Activated T-cell treated with anti-CD3 and anti-CD28 coated beads for 24 hours (primary cell): Measurements from ENCODE around the gene KSR1.
"Not testable (repeated sequence)": the region's sequence is repeated elsewhere in the genome, so short reads cannot be mapped to it uniquely, and the experiment has no call there.

ENCODE experiments used
- DNase-seq: peaks from one replicate; pipeline ENCODE4 v3.0.0-alpha.2; 2020; ENCODE audit warnings: low read depth

Gene KSR1

GRCh38 chr17:27455914-27456680 is at the start of gene KSR1:
TSS of gene KSR1 (plus strand) at chr17:27456448. CDS start at chr17:27456644, 196 bp downstream.
- peak; percentile 74 for DNase-seq

GRCh38 chr17:27407916-27408864 is 48.1 kb upstream of the KSR1 start:
- DNase-seq = no peak

- no peak for DNase-seq
Observed at GRCh38 chr17:27408891-27409290, 47.4 kb upstream of the KSR1 start.

GRCh38 chr17:27412158-27412557 is 44.1 kb upstream of the KSR1 start:
- DNase-seq = not testable (repeated sequence)

- DNase-seq = no peak
Observed at GRCh38 chr17:27413315-27413714, 42.9 kb upstream of the KSR1 start.

- DNase-seq = no peak
Observed at GRCh38 chr17:27413792-27414191, 42.5 kb upstream of the KSR1 start.

- no peak for DNase-seq
Observed at GRCh38 chr17:27414271-27414670, 42.0 kb upstream of the KSR1 start.

GRCh38 chr17:27414694-27415093 is 41.6 kb upstream of the KSR1 start:
- no peak for DNase-seq

GRCh38 chr17:27415120-27415795 is 41.0 kb upstream of the KSR1 start:
- DNase-seq = no peak

GRCh38 chr17:27417596-27418365 is 38.5 kb upstream of the KSR1 start:
- no peak for DNase-seq

GRCh38 chr17:27418366-27418615 is 38.0 kb upstream of the KSR1 start:
- no peak for DNase-seq

GRCh38 chr17:27419156-27419555 is 37.1 kb upstream of the KSR1 start:
- no peak for DNase-seq

GRCh38 chr17:27420211-27420950 is 35.9 kb upstream of the KSR1 start:
- no peak for DNase-seq

- DNase-seq = no peak
Observed at GRCh38 chr17:27421111-27421510, 35.1 kb upstream of the KSR1 start.

GRCh38 chr17:27421626-27422025 is 34.6 kb upstream of the KSR1 start:
- not testable (repeated sequence) for DNase-seq

GRCh38 chr17:27422601-27423000 is 33.6 kb upstream of the KSR1 start:
- no peak for DNase-seq

- DNase-seq = no peak
Observed at GRCh38 chr17:27423651-27424050, 32.6 kb upstream of the KSR1 start.

GRCh38 chr17:27424516-27424915 is 31.7 kb upstream of the KSR1 start:
- DNase-seq = no peak

- no peak for DNase-seq
Observed at GRCh38 chr17:27424941-27425340, 31.3 kb upstream of the KSR1 start.

- not testable (repeated sequence) for DNase-seq
Observed at GRCh38 chr17:27425571-27425970, 30.7 kb upstream of the KSR1 start.

GRCh38 chr17:27425991-27426390 is 30.3 kb upstream of the KSR1 start:
- no peak for DNase-seq
